DOHH2 (cell line): Measurements from ENCODE around the gene MLST8.

Experiments used
- H3F3A ChIP-seq: fragments of 200-600 bp; sonication (generic), shearing (Covaris generic); 2 replicates; pipeline ENCODE4 v1.6.0; 2016; ENCODE audit warnings: antibody characterized with exemption, mild to moderate bottlenecking; ENCODE audit not compliant: control insufficient read depth, insufficient read depth
- H3K27ac ChIP-seq: fragments of 200-600 bp; sonication (generic); 2 replicates; pipeline ENCODE4 v1.5.1; 2014; ENCODE audit warnings: low read depth, mild to moderate bottlenecking, low read length, moderate library complexity
- H3K27me3 ChIP-seq: fragments of 200-600 bp; sonication (generic); 2 replicates; pipeline ENCODE4 v1.6.1; 2014; ENCODE audit warnings: mild to moderate bottlenecking, low read length, mixed read lengths; ENCODE audit not compliant: control insufficient read depth
- H3K36me3 ChIP-seq: fragments of 200-600 bp; sonication (generic); 2 replicates; pipeline ENCODE4 v1.6.1; 2014; ENCODE audit warnings: mild to moderate bottlenecking, low read length, moderate library complexity, mixed read lengths; ENCODE audit not compliant: control insufficient read depth
- H3K4me1 ChIP-seq: fragments of 200-600 bp; sonication (generic); 2 replicates; pipeline ENCODE4 v1.6.1; 2014; ENCODE audit warnings: mild to moderate bottlenecking, low read length, mixed read lengths; ENCODE audit not compliant: control insufficient read depth
- H3K4me2 ChIP-seq: fragments of 200-600 bp; sonication (generic); 2 replicates; pipeline ENCODE4 v1.6.0; 2014; ENCODE audit warnings: mild to moderate bottlenecking, low read length, moderate library complexity
- H3K4me3 ChIP-seq: fragments of 200-600 bp; sonication (generic); 2 replicates; pipeline ENCODE4 v1.5.1; 2014; ENCODE audit warnings: mild to moderate bottlenecking, low read length, mixed read lengths
- H3K79me2 ChIP-seq: fragments of 200-600 bp; sonication (generic); 2 replicates; pipeline ENCODE4 v1.6.1; 2014; ENCODE audit warnings: mild to moderate bottlenecking, low read length, mixed read lengths; ENCODE audit not compliant: control insufficient read depth
- H3K9me2 ChIP-seq: fragments of 200-600 bp; sonication (generic); replicated peaks from 2 replicates; pipeline ENCODE4 v1.6.1; 2014; ENCODE audit warnings: mild to moderate bottlenecking, low read length, mixed read lengths; ENCODE audit not compliant: control insufficient read depth
- H3K9me3 ChIP-seq: fragments of 200-600 bp; sonication (generic); 2 replicates; pipeline ENCODE4 v1.6.1; 2014; ENCODE audit warnings: antibody characterized with exemption, low read length, mixed read lengths; ENCODE audit not compliant: control insufficient read depth, insufficient read depth
- H4K20me1 ChIP-seq: fragments of 200-600 bp; sonication (generic); 2 replicates; pipeline ENCODE4 v1.6.0; 2014; ENCODE audit warnings: low read depth, mild to moderate bottlenecking, antibody characterized with exemption, low read length, moderate library complexity; ENCODE audit not compliant: control insufficient read depth, insufficient read depth
- EZH2phosphoT487 ChIP-seq: fragments of 200-600 bp; sonication (generic); IDR thresholded peaks from 2 replicates; pipeline ENCODE4 v1.6.1; 2017; ENCODE audit warnings: borderline replicate concordance, mild to moderate bottlenecking, antibody characterized with exemption, low read length, moderate library complexity, mixed read lengths
- TF ChIP-seq, protein P1 (sequence below): fragments of 200-600 bp; sonication (generic); IDR thresholded peaks from one replicate; pipeline ENCODE4 v1.5.1; 2014; ENCODE audit warnings: antibody characterized with exemption, mild to moderate bottlenecking, low read depth, low read length; ENCODE audit not compliant: poor library complexity, severe bottlenecking

Gene MLST8

DNA sequence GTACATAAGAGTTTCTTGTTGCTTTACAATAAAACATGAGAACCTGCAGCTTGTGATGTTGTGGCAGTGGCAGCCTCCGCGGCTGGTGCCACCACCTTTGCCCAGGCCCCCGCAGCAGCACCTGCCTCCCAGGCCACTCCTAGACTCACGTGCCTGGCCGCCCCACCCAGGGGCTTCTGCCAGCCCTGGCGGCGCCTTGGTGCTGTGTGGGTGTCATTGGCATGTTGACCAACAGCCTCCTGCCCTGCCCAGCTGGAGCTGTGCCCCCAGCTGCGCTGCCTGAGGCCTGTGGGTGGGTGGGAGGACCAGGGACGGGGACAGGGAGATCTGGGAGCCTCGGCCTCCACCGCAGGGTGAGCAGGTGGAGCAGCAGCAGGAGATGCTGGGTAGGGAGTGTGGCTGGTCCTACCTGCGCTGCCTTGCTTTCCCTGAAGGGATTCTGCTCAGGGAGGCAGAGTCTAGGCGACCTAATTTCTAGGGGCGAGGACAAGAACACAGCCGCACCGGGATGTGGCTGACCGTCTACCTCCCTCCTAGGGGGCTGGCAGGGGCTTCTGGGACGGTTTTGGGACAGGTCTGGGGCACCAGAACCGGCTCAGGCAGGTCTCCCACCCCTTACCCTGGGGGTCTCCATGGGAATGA lies 30.6 kb downstream of the MLST8 start:
- no peaks in the 10 kb centered on the region for H3K79me2 ChIP-seq
- peaks cover 56% of the 10 kb centered on the region for H3K36me3 ChIP-seq
- H3K27ac ChIP-seq: no peak overlapping the region
- H3F3A ChIP-seq: peaks cover 9% of the 10 kb centered on the region; the same call in 1 of the 2 replicates
- TF ChIP-seq, protein P1, sequence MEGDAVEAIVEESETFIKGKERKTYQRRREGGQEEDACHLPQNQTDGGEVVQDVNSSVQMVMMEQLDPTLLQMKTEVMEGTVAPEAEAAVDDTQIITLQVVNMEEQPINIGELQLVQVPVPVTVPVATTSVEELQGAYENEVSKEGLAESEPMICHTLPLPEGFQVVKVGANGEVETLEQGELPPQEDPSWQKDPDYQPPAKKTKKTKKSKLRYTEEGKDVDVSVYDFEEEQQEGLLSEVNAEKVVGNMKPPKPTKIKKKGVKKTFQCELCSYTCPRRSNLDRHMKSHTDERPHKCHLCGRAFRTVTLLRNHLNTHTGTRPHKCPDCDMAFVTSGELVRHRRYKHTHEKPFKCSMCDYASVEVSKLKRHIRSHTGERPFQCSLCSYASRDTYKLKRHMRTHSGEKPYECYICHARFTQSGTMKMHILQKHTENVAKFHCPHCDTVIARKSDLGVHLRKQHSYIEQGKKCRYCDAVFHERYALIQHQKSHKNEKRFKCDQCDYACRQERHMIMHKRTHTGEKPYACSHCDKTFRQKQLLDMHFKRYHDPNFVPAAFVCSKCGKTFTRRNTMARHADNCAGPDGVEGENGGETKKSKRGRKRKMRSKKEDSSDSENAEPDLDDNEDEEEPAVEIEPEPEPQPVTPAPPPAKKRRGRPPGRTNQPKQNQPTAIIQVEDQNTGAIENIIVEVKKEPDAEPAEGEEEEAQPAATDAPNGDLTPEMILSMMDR: no peak
- TF ChIP-seq EZH2phosphoT487: no peak
- H4K20me1 ChIP-seq: no peaks in the 10 kb centered on the region
- no peaks in the 10 kb centered on the region for H3K9me2 ChIP-seq
- no peak overlapping the region for H3K4me3 ChIP-seq
- no peaks in the 10 kb centered on the region for H3K9me3 ChIP-seq
- no peaks in the 10 kb centered on the region for H3K4me1 ChIP-seq
- no peaks in the 10 kb centered on the region for H3K27me3 ChIP-seq
- H3K4me2 ChIP-seq: no peak overlapping the region

GRCh38 chr16:2236337-2237101 lies 31.3 kb downstream of the MLST8 start, which contains the start of gene DNASE1L2:
DNASE1L2 (plus strand) TSS chr16:2236444; CDS start chr16:2236817, 373 bp downstream.
- no peak within 1 kb of the TSS for H3K4me2 ChIP-seq
- H3K4me3 ChIP-seq: no peak within 1 kb of the TSS
- no peaks in the 10 kb centered on the region for H3K9me2 ChIP-seq
- H3K9me3 ChIP-seq: no peaks in the 10 kb centered on the region
- no peaks in the 10 kb centered on the region for H3K79me2 ChIP-seq
- H4K20me1 ChIP-seq: no peaks in the 10 kb centered on the region
- no peaks in the 10 kb centered on the region for H3K27me3 ChIP-seq
- no peaks in the 10 kb centered on the region for H3K4me1 ChIP-seq
- peaks cover 9% of the 10 kb centered on the region; the same call in 1 of the 2 replicates for H3F3A ChIP-seq
- no peak within 1 kb of the TSS for H3K27ac ChIP-seq
- TF ChIP-seq EZH2phosphoT487: no peak
- peaks cover 51% of the 10 kb centered on the region for H3K36me3 ChIP-seq

- Histone ChIP-seq H3F3A (peaks cover 9% of the 10 kb centered on the region; the same call in 1 of the 2 replicates), H3K4me3 (no peak overlapping the region), H3K4me1 (no peaks in the 10 kb centered on the region), H3K9me3 (no peaks in the 10 kb centered on the region), H3K4me2 (no peak overlapping the region), H3K9me2 (no peaks in the 10 kb centered on the region), H3K27ac (no peak overlapping the region), H4K20me1 (no peaks in the 10 kb centered on the region), H3K79me2 (no peaks in the 10 kb centered on the region), H3K36me3 (peaks cover 46% of the 10 kb centered on the region), H3K27me3 (no peaks in the 10 kb centered on the region)
- no peak for TF ChIP-seq EZH2phosphoT487
- TF ChIP-seq, protein P1: no peak
These were observed 31.8 kb downstream of the MLST8 start for GRCh38 chr16:2237102-2237482.
